RCC 7860 (cell line): ENCODE data around the gene PLCH2.

Source experiments
- DNase-seq: peaks from one replicate; pipeline ENCODE4 v3.0.0-alpha.2; 2015; ENCODE audit warnings: low spot score
- FAIRE-seq: peaks from 2 replicates; lab custom pipeline; 2012; peaks lifted over from hg19 to GRCh38; lab: Jason Lieb, UNC

The PLCH2 gene

DNA sequence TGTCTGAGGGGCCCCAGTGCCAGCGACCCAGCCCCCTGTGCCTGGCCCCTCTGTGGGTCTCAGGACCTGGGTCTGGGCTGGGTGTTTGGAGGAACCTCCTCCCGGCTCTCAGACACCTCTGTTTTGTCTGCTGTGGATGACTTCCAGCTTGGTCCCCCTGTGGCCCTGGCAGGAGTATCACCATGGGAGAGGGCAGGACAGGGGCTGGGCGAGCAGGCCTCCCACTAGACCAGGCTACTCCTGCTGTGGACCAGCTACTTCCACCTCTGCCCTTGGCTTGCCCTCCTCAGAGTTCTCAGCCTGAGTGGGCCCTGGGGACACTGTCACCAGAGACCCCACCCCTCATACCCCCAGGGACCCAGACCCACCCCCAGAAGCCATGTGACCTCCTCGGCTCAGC, 21.8 kb downstream of the PLCH2 start:
- DNase-seq (no peak), FAIRE-seq (no peak)

DNA sequence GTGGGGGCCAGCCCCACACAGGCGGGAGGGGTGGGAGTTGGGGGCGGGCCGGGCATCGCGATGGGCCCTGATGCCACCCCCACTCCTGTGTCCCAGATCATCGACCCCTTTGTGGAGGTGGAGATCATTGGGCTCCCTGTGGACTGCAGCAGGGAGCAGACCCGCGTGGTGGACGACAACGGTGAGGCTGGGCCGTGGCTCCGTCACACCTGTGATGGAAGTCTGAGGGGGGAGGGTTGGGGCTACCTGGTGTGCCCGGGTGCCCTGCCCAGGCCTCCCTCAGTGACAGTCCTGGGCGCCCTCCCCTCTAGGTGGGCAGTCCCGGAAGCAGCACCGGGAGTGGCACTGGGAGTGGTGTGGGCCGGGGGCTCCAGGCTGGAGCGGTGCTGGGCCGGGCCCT, 22.6 kb downstream of the PLCH2 start:
- no peak for FAIRE-seq

DNA sequence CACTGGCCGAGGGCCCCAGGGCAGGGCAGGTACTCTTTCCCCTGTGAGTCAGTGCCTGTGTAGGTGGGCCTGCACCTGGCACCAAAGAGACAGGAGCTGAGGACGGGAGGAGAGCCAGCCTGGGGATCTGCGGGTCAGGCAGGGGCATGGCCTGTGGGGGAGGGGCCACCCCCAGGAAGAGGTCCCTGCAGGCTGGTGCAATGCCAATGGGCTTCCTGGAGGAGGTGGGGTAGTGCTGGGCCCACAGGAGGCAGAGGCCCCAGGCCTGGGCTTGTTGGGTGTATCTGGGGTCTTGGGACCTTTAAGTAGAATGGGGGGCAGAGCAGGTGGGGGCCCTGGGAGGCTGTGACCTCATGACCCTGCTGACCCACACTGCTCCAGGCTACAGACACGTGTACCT, 23.2 kb downstream of the PLCH2 start:
- DNase-seq (no peak), FAIRE-seq (no peak)

More for the DNA sequence above, 22.6 kb downstream of the PLCH2 start:
- DNase-seq = no peak

DNA sequence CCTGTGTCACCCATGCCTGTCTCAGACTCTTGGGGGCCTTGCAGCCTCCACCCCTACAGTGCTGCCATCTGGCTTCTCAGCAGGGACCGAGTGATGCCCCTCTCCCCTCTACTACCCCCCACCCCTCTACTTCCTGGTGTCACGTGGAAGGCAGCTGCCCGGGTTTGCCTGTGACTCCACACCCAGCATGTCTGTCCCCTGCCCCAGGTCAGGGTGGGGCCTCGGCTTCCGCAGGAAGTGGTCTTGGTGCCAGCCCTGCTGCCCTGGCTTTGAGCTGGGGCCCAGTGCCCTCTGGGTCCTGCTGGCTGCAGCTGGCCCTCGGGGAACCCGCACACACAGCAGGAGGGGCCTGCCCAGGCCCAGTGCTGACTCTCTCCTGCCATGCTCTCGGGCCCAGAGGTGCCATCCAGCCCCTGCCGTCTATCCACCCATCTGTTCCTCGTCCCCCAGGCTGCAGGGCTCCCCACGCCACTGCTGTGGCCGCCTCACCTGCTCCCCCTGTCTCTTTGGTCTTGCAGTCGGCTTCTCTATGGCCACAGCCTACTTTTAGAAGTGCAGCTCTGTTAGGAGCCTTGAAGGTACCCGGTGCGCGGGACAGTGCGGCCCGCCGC, 24.0 kb downstream of the PLCH2 start:
- DNase-seq (no peak), FAIRE-seq (no peak)

DNA sequence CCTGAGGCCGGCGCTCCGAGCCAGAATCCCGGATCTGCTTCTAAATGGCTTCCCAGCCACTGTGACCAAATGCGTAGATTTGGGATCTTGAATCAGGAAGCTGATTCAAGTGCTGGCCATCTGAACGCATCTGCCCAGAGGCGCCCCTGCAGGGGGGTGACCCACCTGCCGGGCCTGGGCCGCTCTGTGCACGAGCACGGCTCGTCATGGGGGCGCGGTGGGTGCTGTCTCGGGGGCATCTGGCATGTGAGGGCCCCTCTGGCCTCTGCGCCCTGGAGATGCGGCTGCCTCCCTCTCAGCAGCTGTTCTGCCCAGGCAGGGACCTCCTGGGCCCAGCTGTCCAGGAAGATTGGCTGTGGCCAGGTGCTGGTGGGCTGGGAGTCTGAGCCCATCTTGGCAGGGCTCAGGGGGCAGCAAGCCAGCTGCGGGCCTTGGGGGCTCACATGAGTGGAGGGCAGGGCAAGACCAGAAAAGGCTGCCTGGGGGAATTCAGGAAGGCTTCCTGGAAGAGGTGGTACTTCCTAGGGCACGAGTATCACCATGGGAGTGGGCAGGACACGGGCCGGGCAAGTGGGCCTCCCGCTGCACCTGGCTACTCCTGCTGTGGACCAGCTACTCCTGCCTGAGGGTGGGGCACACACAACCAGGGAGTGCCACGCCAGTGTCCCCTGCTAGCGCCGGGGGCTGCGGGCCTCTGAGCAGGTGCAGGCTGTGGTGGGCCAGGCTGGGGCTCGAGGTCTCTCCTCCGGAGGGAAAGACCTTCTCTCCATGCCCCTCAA, 25.1 kb downstream of the PLCH2 start:
- FAIRE-seq = no peak
- no peak for DNase-seq

DNA sequence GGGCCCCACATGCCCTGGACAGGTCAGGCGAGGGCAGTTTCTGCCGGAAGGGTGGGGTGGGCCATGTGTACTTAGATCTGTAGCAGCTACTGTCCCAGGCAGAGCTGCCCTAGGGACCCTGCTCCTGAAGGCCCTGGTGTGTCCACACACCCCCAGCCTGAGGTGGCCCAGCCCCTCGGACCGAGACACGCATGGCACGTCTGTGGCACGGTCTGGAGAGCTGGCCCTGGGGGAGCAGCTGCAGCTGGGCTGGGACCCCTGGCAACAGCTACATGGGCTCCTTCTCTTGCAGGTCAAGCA, 25.7 kb downstream of the PLCH2 start:
- no peak for FAIRE-seq
- no peak for DNase-seq

DNA sequence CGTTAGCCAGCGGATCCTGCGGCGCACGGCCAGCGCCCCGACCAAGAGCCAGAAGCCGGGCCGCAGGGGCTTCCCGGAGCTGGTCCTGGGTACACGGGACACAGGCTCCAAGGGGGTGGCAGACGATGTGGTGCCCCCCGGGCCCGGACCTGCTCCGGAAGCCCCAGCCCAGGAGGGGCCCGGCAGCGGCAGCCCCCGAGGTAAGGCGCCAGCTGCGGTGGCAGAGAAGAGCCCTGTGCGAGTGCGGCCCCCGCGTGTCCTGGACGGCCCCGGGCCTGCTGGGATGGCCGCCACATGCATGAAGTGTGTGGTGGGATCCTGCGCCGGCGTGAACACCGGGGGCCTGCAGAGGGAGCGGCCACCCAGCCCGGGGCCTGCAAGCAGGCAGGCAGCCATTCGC, 26.1 kb downstream of the PLCH2 start:
- no peak for FAIRE-seq

DNA sequence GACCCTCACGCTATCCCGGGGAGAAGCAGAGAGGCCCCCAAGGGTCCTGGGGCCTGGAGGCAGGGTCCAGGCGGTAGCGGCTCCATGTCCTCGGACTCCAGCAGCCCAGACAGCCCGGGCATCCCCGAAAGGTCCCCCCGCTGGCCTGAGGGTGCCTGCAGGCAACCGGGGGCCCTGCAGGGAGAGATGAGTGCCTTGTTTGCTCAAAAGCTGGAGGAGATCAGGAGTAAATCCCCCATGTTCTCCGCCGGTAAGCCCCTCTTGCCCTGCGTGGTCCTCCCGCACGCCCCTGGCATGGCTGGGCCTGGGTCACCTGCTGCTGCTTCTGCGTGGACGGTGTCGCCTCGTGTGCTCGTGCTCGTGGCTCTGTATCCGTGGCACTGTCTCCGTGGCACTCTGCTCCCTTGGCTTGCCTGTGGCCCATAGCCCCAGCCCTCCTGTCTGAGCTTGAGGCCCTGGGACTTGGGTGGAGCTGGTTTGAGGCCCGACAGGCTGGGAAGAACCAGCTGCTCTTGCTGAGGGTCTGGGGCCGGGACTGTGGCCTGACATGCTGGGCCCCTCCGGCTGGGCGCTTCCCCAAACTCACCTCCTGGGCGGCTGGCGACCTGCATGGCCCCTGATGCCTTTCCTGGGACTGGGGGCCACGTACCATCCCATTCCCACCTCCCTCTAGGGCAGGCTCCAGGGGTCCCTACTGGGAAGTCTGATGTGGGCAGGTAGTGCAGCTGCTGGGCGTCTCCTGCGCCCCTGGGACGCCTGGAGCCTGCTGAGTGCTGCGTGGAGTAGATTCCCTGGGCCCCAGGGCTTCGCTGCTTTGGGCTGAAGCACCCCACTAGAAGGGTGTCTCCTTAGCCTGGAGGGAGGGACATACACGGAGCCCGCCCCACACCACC, 26.8 kb downstream of the PLCH2 start:
- FAIRE-seq (no peak), DNase-seq (no peak)

More for the DNA sequence above, 26.1 kb downstream of the PLCH2 start:
- no peak for DNase-seq

DNA sequence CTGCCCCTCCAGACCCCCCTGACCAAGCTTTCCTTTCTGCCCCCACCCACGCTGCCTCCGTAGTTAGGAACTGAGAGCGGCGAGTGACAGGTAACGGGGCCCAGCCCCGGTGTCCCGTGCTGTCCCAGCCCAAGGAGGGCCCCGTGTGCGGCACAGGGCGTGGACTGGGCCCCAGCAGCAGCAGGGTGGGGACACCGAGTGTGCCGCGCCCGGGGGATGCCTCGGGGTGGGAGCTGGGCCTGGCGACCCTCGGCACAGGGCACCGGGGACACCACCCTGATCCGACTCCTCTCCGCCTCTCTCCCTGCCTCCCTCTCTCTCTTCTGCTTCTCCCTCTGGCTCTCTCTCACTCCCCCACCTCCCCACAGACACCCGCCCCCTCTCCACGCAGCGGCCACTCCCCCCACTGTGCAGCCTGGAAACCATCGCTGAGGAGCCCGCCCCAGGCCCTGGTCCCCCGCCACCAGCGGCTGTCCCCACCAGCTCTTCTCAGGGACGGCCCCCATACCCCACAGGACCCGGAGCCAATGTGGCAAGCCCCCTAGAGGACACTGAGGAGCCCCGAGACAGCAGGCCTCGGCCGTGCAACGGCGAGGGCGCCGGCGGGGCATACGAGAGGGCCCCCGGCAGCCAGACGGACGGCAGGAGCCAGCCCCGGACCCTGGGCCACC, 27.6 kb downstream of the PLCH2 start:
- FAIRE-seq = no peak

DNA sequence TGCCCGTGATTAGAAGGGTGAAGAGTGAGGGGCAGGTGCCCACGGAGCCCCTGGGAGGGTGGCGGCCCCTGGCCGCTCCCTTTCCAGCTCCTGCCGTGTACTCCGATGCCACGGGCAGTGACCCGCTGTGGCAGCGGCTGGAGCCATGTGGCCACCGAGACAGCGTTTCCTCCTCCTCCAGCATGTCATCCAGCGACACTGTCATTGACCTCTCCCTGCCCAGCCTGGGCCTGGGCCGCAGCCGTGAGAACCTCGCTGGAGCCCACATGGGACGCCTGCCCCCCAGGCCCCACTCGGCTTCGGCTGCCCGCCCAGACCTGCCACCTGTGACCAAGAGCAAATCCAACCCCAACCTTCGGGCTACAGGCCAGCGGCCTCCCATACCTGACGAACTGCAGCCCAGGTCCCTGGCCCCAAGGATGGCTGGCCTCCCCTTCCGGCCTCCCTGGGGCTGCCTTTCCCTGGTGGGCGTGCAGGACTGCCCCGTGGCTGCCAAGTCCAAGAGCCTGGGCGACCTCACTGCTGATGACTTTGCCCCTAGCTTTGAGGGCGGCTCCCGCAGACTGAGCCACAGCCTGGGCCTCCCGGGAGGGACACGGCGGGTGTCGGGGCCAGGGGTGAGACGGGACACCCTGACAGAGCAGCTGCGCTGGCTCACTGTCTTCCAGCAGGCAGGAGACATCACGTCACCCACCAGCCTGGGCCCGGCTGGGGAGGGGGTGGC, 28.3 kb downstream of the PLCH2 start:
- FAIRE-seq = no peak
- DNase-seq = no peak

More for the DNA sequence above, 27.6 kb downstream of the PLCH2 start:
- no peak for DNase-seq

DNA sequence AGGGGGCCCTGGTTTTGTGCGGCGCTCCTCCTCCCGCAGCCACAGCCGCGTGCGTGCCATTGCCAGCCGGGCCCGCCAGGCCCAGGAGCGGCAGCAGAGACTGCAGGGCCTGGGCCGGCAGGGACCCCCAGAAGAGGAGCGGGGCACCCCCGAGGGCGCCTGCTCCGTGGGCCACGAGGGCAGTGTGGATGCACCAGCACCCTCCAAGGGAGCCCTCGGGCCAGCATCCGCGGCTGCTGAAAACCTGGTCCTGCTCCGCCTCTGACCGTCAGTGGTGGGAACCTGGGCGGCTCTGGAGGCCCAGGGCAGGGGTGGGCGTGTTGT, 28.8 kb downstream of the PLCH2 start:
- FAIRE-seq (no peak), DNase-seq (no peak)

DNA sequence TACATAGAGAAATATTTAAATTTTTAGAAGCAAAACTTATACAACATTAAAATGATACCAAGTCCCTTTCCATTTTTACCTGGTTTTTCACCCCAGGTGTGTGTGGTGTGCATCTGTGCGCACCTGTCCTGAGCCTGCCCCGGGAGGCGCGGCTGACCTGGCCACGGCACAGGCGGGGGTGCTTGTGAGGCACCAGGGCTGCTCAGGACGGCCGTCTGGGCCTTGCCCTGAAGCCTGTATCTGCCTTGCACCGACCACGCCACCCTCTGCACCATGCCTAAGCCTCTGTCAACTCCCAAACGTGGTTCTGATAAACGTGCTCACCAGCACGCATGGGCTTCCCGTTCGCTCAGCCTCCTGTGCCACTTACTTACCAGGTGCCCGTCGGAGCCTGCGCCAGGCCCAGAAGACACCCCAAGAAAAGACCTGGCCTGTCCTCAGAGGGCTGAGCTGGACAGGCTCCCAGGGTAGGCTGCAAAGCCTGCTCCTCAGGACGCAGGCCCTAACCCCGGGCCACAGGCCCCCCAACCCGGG, 29.4 kb downstream of the PLCH2 start:
- no peak for FAIRE-seq
- no peak for DNase-seq

DNA sequence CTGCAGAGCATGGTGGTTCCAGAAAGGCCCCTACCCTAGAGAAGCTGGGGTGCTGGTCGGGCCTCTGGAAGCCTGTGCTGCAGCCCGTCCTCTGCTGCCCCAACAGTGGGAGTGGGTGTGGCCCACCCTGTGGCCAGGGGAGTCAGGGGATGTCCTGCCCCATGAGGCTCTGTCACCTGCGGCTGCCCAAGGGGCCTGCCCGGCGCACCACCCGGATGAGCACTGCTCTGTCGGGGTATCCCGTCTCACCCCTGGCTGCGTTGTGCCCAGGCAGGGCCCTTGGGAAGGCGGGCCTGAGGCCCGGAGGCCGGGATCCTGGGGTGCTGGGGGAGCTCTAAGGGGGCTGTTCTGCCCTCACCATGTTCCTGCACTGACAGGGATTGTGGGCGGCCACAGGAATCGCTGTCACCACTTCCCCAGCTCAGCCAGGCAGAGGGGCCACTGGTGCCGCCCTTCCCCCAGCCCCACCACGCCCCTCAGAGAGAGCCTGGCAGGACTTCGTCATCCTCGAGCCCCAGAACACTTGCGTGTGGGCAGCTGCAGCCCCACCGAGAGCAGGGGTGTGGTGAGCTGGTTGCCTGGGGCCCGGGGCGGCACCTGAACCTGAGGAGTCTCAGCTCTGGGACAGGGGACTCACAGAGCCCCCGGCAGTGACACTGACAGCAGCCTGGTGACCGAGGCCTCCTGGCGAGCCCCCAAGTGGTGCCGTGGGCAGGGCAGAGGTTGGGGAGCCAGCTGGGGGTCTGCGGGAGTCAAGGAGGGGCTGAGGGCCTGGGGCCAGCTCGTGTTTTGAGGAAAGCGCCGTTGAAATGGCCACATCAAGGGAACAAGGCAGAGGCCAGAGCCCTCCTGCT, 30.1 kb downstream of the PLCH2 start:
- FAIRE-seq (no peak), DNase-seq (no peak)

DNA sequence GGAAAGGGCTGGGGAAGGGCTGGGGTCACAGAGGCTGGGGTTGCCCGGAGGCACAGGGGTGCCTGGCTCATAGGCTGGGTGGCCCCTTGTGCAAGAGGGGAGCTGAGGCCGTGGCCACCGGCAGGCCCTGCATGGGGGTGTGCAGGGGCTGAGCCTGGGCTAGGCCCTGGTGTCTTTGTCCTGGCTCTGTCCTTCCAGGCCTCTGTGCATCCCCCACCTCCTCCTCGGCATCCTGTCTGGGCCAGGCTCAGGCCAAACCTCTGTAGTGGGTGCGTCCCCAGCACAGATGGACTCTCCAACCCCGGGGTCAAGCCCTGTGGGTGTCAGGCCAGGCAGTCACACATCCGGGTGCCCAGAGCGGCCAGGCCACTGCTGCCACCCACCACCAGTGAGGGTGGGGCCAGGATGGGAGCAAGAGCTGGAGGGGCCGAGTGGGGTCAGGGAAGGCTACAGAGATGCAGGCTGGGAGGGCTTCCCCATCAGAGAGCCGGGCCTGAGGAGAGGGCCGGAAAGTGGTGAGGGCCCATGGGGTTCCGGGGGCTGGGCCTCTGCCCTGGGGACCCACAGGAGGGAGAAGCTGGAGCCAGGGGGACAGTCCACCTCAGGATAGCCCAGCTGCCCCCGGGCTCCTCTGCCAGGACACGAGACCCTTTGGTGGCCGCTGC, 30.9 kb downstream of the PLCH2 start:
- no peak for FAIRE-seq
- no peak for DNase-seq

DNA sequence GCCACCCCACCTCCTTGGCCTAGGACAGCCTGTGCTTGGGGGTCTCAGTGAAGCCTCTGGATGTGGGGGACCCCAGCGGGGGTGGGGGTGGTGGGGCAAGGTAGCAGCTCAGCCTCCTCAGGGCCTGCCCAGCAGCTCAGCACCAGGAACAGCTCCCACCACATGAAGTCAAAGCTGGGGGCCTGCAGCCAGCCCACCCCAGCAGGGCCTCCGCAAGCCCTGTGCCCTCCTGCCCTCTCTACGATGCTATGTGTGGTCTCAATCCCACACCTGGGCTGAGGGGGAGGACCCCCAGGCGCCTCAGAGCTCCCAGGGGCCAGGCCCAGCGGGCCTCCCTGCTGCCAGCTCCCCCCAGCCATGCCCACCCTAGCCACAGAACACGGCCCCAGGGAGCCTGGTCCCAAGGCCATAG, 31.7 kb downstream of the PLCH2 start:
- FAIRE-seq (no peak), DNase-seq (no peak)

DNA sequence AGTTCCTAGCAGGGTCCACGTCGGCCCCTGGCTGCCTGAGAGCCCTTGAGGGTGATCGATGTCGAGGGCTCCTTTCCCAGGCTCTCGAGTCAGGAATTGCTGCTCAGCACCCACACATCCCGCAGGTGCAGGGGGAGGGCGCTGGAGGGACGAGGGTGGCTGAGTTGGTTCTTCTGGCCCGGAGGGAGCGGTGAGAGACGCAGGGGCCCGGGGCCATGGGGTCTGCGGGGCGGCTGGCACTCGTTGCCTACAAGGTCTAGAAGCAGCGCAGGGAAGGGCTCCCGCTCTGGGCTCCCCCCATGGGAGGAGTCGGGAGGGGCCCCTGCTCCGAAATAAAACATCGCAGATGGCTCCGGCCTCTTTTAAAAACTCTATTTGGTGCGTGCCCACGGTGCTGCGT, 32.1 kb downstream of the PLCH2 start:
- DNase-seq (no peak), FAIRE-seq (no peak)

DNA sequence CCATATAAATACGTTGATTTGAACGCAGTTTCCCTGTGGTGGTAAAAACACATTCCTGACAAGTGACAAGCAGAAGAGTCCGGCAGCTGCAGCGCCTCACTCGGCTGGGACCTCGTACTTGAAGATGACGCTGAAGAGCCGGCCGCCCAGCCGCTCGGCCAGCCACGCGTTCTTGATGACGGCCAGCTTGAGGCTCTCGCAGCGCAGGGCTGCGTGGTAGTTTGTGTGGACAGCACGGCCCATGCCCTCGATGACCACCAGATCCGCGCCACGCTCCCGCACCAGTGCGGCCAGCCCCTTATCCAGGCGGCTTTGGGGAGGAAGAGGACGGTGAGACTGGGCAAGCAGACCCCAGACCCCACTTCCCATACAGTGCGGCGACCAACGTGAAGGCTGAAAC, 32.7 kb downstream of the PLCH2 start:
- FAIRE-seq = no peak
- DNase-seq = no peak

DNA sequence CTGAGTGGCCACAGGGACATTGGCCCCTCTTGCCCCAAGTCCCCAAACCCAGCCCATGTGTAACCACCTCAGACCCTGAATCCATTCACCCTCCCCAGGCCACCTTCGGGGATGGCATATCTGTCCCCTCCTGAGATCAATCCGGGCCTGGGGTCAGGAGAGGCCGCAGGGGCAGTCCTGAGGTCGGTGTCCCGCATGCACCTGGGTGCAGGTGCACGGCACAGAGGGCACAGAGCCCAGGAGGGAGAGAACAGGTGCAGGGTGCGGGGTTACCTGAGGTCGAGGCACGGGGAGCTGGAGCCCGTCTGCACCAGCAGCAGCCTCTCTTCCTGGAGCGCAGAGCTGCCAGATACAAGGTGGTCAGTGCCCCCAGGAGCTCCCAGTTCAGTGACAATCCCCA, 33.5 kb downstream of the PLCH2 start:
- FAIRE-seq (no peak), DNase-seq (no peak)
